Right lobe of liver (tissue), 4 donors: ENCODE measurements around the gene AKR1B1.

ENCODE experiments used
- POLR2A ChIP-seq: fragments of 450-650 bp; IDR thresholded peaks from one replicate; pipeline ENCODE4 v1.6.1; 2017; ENCODE audit warnings: antibody characterized with exemption, mild to moderate bottlenecking
- TF ChIP-seq, protein P1 (sequence below), 4 donors: fragments of 200-600 bp in 3 of 4; fragments of 450-650 bp in 1 of 4; IDR thresholded peaks; one replicate each; pipeline versions ENCODE4 v1.5.1 to v1.8.0; 2016 to 2022; ENCODE audit warnings: antibody characterized with exemption in 4 of 4, mild to moderate bottlenecking in 2 of 4
- donor health status: DM: no; HTN: no; CAD: no.
- donor health status: DM: no; HTN: no; CAD: no.
- donor health status: DM: no; HTN: yes; CAD: no.

GRCh38 chr7:134405299-134405698, 53.6 kb downstream of the AKR1B1 start:
- TF ChIP-seq, protein P1, sequence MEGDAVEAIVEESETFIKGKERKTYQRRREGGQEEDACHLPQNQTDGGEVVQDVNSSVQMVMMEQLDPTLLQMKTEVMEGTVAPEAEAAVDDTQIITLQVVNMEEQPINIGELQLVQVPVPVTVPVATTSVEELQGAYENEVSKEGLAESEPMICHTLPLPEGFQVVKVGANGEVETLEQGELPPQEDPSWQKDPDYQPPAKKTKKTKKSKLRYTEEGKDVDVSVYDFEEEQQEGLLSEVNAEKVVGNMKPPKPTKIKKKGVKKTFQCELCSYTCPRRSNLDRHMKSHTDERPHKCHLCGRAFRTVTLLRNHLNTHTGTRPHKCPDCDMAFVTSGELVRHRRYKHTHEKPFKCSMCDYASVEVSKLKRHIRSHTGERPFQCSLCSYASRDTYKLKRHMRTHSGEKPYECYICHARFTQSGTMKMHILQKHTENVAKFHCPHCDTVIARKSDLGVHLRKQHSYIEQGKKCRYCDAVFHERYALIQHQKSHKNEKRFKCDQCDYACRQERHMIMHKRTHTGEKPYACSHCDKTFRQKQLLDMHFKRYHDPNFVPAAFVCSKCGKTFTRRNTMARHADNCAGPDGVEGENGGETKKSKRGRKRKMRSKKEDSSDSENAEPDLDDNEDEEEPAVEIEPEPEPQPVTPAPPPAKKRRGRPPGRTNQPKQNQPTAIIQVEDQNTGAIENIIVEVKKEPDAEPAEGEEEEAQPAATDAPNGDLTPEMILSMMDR (IDR thresholded peaks at IDR 0.05) = no peak
- no peak for TF ChIP-seq POLR2A
